ENCODE results near the gene ABCA3. TPM values are rescaled to one million over a fixed set of nuclear protein-coding genes. Genes with fewer than 3 reads are reported as not detected.

Gene ABCA3
- total RNA-seq, 1 experiment from 2014 or later: 58.4 TPM

- CTCF ChIA-PET: no interaction called here
- intact Hi-C loops (cut with micrococcal nuclease; ENCODE audit: unreplicated experiment): no loop called here
- TF ChIP-seq REST (IDR thresholded peaks at IDR 0.05; ENCODE audit: insufficient read depth in 1 of 2, low read depth in 2 of 2, low read length in 1 of 2) (no peak), POLR2AphosphoS5 (IDR thresholded peaks at IDR 0.05; ENCODE audit: low read depth, low read length) (no peak), CTCF (IDR thresholded peaks at IDR 0.05) (no peak), SIN3A (IDR thresholded peaks at IDR 0.05; ENCODE audit: borderline replicate concordance, insufficient read depth, low read depth, low read length) (no peak), TCF7L2 (IDR thresholded peaks at IDR 0.05; ENCODE audit: low read depth, low read length) (no peak)
- H3K27ac ChIP-seq (ENCODE audit: low read length): no peak overlapping the region
- in situ Hi-C loops (cut with HindIII; ENCODE audit: low pct_unique_long_range_greater_than_20kb, low sequenced_read_pairs): no loop called here
- BruUV-seq (replicated peaks): no TSS peak
- H3K4me1 ChIP-seq (ENCODE audit: control insufficient read depth, insufficient read depth, low read length): no peaks in the 10 kb centered on the region
- no peak for ATAC-seq
- no peak overlapping the region for H3K4me3 ChIP-seq (ENCODE audit: low read depth in 2 of 2, low read length in 2 of 2)
- no peaks in the 10 kb centered on the region for H3K9me3 ChIP-seq (ENCODE audit: control insufficient read depth, insufficient read depth, low read depth, low read length)
- DNase-seq (ENCODE audit: low read depth, low spot score): no peak
- no peaks in the 10 kb centered on the region for H3K36me3 ChIP-seq (ENCODE audit: control insufficient read depth, insufficient read depth, low read length)
- H3K27me3 ChIP-seq (ENCODE audit: control insufficient read depth, insufficient read depth, low read length): no peaks in the 10 kb centered on the region
- POLR2A ChIA-PET: interaction anchor here (0.6 kb wide), 1 partner anchor 113 kb away, joined by 5 read pairs; no protein-coding TSS in a partner anchor
Measured at GRCh38 chr16:2287916-2288547, 52.5 kb downstream of the ABCA3 start.

- ChIA-PET CTCF (no interaction called here), POLR2A (no interaction called here)
- no peak overlapping the region for H3K27ac ChIP-seq (ENCODE audit: low read length)
- DNase-seq (ENCODE audit: low read depth, low spot score) (no peak), ATAC-seq (no peak)
- in situ Hi-C loops (cut with HindIII; ENCODE audit: low pct_unique_long_range_greater_than_20kb, low sequenced_read_pairs) (no loop called here), intact Hi-C loops (cut with micrococcal nuclease; ENCODE audit: unreplicated experiment) (no loop called here)
- BruUV-seq (replicated peaks): no TSS peak
- no peak overlapping the region for H3K4me3 ChIP-seq (ENCODE audit: low read depth in 2 of 2, low read length in 2 of 2)
- no peaks in the 10 kb centered on the region for H3K9me3 ChIP-seq (ENCODE audit: control insufficient read depth, insufficient read depth, low read depth, low read length)
- no peak for TF ChIP-seq CTCF (IDR thresholded peaks at IDR 0.05)
- no peak for TF ChIP-seq POLR2AphosphoS5 (IDR thresholded peaks at IDR 0.05; ENCODE audit: low read depth, low read length)
- no peak for TF ChIP-seq REST (IDR thresholded peaks at IDR 0.05; ENCODE audit: insufficient read depth in 1 of 2, low read depth in 2 of 2, low read length in 1 of 2)
- no peak for TF ChIP-seq SIN3A (IDR thresholded peaks at IDR 0.05; ENCODE audit: borderline replicate concordance, insufficient read depth, low read depth, low read length)
- no peak for TF ChIP-seq TCF7L2 (IDR thresholded peaks at IDR 0.05; ENCODE audit: low read depth, low read length)
- no peaks in the 10 kb centered on the region for H3K36me3 ChIP-seq (ENCODE audit: control insufficient read depth, insufficient read depth, low read length)
- no peaks in the 10 kb centered on the region for H3K27me3 ChIP-seq (ENCODE audit: control insufficient read depth, insufficient read depth, low read length)
- H3K4me1 ChIP-seq (ENCODE audit: control insufficient read depth, insufficient read depth, low read length): no peaks in the 10 kb centered on the region
Measured at GRCh38 chr16:2286550-2286949, 54.0 kb downstream of the ABCA3 start.
